Esophagus squamous epithelium (tissue), 4 donors: ENCODE data around the gene MNX1.

Experiments used
- POLR2A ChIP-seq, 4 donors: fragments of 450-650 bp; IDR thresholded peaks; one replicate each; pipeline ENCODE4 v1.6.1; 2017; ENCODE audit warnings: antibody characterized with exemption in 4 of 4, mild to moderate bottlenecking in 4 of 4, moderate library complexity in 3 of 4
- TF ChIP-seq, protein P1 (sequence below), 6 experiments: fragments of 450-650 bp in 4 of 6; fragments of 200-600 bp in 2 of 6; sonication (generic) in 2 of 6; IDR thresholded peaks; one replicate each; pipeline ENCODE4 v1.5.1; 2016 to 2019; ENCODE audit warnings: antibody characterized with exemption in 6 of 6, mild to moderate bottlenecking in 4 of 6, moderate library complexity in 4 of 6

DNA sequence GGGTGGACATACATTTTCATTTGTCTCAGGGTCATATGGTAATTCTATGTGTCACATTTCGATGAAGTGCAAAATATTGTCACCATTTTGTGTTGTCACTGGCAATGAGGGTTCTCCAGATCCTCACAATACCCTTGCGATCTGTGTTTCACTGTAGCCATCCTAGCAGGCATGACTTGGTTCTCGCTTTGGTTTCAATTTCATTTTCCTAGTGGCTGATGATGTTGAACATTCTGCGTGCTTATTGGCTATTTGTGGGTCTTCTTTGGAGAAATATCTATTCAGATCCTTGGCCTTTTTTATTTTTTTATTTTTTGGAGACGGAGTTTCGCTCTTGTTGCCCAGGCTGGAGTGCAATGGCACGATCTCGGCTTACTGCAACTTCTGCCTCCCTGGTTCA, 24.8 kb upstream of the MNX1 start:
- TF ChIP-seq, protein P1, sequence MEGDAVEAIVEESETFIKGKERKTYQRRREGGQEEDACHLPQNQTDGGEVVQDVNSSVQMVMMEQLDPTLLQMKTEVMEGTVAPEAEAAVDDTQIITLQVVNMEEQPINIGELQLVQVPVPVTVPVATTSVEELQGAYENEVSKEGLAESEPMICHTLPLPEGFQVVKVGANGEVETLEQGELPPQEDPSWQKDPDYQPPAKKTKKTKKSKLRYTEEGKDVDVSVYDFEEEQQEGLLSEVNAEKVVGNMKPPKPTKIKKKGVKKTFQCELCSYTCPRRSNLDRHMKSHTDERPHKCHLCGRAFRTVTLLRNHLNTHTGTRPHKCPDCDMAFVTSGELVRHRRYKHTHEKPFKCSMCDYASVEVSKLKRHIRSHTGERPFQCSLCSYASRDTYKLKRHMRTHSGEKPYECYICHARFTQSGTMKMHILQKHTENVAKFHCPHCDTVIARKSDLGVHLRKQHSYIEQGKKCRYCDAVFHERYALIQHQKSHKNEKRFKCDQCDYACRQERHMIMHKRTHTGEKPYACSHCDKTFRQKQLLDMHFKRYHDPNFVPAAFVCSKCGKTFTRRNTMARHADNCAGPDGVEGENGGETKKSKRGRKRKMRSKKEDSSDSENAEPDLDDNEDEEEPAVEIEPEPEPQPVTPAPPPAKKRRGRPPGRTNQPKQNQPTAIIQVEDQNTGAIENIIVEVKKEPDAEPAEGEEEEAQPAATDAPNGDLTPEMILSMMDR (IDR thresholded peaks at IDR 0.05), result no peak
- no peak for TF ChIP-seq POLR2A (IDR thresholded peaks at IDR 0.05)
